SKM-1 (cell line): ENCODE data around the gene PADI3.
"Not testable (repeated sequence)": the region's sequence is repeated elsewhere in the genome, so short reads cannot be mapped to it uniquely, and the experiment has no call there.

ENCODE experiments used
- DNase-seq: peaks from one replicate; lab custom pipeline; 2025; ENCODE audit not compliant: unreplicated experiment; lab: John Stamatoyannopoulos, UW

The PADI3 gene

GRCh38 chr1:17321857-17322390 is 73.0 kb downstream of the PADI3 start:
- DNase-seq = not testable (repeated sequence)

DNA sequence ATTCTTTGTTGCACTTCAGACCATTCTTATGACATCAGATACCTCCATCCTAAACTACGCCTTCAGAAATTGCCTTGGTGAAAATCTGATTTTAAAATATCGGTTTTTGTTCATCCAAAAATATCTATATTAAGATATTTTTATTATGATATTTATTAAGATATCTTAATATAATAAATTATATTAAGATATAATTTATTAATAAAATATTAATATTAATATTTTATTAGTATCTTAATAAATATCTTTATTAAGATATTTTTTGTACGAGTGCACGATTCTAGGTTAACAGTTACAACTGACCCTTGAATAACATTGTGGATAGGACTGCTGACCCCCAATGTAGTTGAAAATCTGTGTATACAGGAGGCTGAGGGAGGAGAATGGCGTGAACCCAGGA is 80.0 kb downstream of the PADI3 start:
- no peak for DNase-seq

DNA sequence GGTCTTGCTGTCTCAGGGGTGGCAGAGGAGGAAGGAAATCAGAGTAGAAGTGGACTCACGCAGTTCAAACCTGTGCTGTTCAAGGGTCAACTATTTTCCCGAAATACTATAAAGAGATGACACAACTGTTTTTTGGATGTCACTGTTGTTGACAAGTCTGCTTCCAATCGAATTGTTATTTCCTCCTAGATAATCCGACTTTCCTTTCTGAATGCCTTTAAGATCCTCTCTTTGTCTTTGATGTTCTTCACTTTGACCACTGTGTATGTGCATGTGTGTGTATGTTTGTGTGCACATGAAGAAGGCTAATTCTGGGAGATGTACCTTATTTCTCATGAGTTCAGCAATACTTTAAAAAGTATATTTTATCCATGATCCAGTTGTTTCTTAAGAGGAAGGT is 80.7 kb downstream of the PADI3 start:
- DNase-seq = no peak

DNA sequence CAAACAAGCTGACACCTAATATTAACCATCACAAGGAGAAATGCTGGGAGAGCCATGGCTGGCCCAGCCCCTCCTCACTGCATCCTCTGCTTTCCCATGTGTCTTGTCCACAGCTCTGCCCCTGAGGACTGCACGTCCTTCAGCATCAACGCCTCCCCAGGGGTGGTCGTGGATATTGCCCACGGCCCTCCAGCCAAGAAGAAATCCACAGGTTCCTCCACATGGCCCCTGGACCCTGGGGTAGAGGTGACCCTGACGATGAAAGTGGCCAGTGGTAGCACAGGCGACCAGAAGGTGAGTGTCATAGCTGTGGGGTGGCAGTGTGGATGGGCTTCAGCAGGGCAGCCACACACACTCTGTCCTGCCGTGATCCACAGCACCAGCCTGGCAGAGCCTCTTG is 82.0 kb downstream of the PADI3 start:
- DNase-seq = no peak

GRCh38 chr1:17333081-17333480 is 84.2 kb downstream of the PADI3 start:
- DNase-seq = no peak
